K562 (cell line): Measurements from ENCODE around the gene LARP4B. TPM values are rescaled to one million over a fixed set of nuclear protein-coding genes. Genes with fewer than 3 reads are reported as not detected.

Experiments used
- ATAC-seq: fragments of 200-7000 bp; cut with Tn5 transposase; 3 replicates; pipeline ENCODE4 v1.9.1; 2020; ENCODE audit warnings: moderate library complexity
- BruUV-seq: library from RNA; stranded (reverse); fragments of 400-500 nt; replicated peaks from 2 replicates; lab custom pipeline; 2021; lab: Mats Ljungman, UMichigan
- CTCF ChIA-PET: fragments of 300-600 bp; formaldehyde crosslinking; extraction: SDS; loops from one replicate; lab custom pipeline; 2021; ENCODE audit warnings: low intra/inter-chr PET ratio; lab: Yijun Ruan, JAX
- POLR2A ChIA-PET: fragments of 300-600, 350-650 bp; sonication (Branson Sonifier 250); formaldehyde crosslinking; extraction: SDS; loops from one replicate; lab custom pipeline; 2021; ENCODE audit warnings: antibody characterized with exemption, inconsistent platforms; lab: Yijun Ruan, JAX
- DNase-seq, 4 experiments: peaks; one replicate each; pipeline versions ENCODE4 v3.0.0 to v3.0.0-alpha.2; 2011 to 2018; ENCODE audit warnings: low spot score in 3 of 4, mixed read lengths in 3 of 4; ENCODE audit errors: extremely low read depth in 1 of 4
- FAIRE-seq: peaks from 2 replicates; lab custom pipeline; 2011; peaks lifted over from hg19 to GRCh38; lab: Jason Lieb, UNC
- H2AFZ ChIP-seq: 2 replicates; pipeline ENCODE4 v1.6.0; 2011; ENCODE audit warnings: low read depth, low read length, control low read depth, inconsistent platforms
- H3K27ac ChIP-seq: fragments of 200-600 bp; 3 replicates; pipeline ENCODE4 v1.8.0; 2011; ENCODE audit warnings: low read depth, mild to moderate bottlenecking, control low read depth, inconsistent platforms, low read length, moderate library complexity, mixed read lengths; ENCODE audit errors: extremely low read depth
- H3K27me3 ChIP-seq, 2 experiments: fragments of 300-600 bp in 1 of 2; 2 replicates in 1 of 2; 3 replicates in 1 of 2; pipeline versions ENCODE4 v1.6.0 to v1.8.0; 2011; ENCODE audit warnings: inconsistent platforms in 2 of 2, low read length in 2 of 2, mild to moderate bottlenecking in 1 of 2, mixed read lengths in 1 of 2, moderate library complexity in 1 of 2; ENCODE audit not compliant: control insufficient read depth in 2 of 2, insufficient read depth in 2 of 2
- H3K36me3 ChIP-seq: fragments of 300-600 bp; 3 replicates; pipeline ENCODE4 v1.8.0; 2011; ENCODE audit warnings: mild to moderate bottlenecking, low read length, inconsistent platforms; ENCODE audit not compliant: control insufficient read depth, insufficient read depth
- H3K4me1 ChIP-seq, 2 experiments: fragments of 200-600 bp in 1 of 2; replicated peaks in 1 of 2; 2 replicates in 1 of 2; 3 replicates in 1 of 2; pipeline versions ENCODE4 v1.5.1 to v1.8.0; 2011; ENCODE audit warnings: inconsistent platforms in 2 of 2, low read length in 2 of 2, mild to moderate bottlenecking in 1 of 2, mixed read lengths in 1 of 2, moderate library complexity in 1 of 2; ENCODE audit not compliant: control insufficient read depth in 2 of 2, insufficient read depth in 2 of 2
- H3K4me2 ChIP-seq: 2 replicates; pipeline ENCODE4 v1.6.1; 2011; ENCODE audit warnings: low read length, control low read depth, inconsistent platforms, mixed read lengths; ENCODE audit not compliant: insufficient read depth
- H3K4me3 ChIP-seq: fragments of 200-600 bp; sonication (generic), shearing (Covaris generic); 2 replicates; pipeline ENCODE4 v1.5.1; 2016; ENCODE audit warnings: control low read depth, inconsistent platforms
- H3K79me2 ChIP-seq: fragments of 200-600 bp; 3 replicates; pipeline ENCODE4 v1.8.0; 2011; ENCODE audit warnings: low read length, inconsistent platforms; ENCODE audit not compliant: control insufficient read depth, insufficient read depth
- H3K9ac ChIP-seq, 2 experiments: 2 replicates each; pipeline versions ENCODE4 v1.6.0 to v1.6.1; 2011; ENCODE audit warnings: low read depth in 2 of 2, low read length in 2 of 2, control low read depth in 1 of 2, inconsistent platforms in 1 of 2, mild to moderate bottlenecking in 1 of 2, mixed read lengths in 1 of 2; ENCODE audit not compliant: insufficient read depth in 1 of 2
- H3K9me1 ChIP-seq: one replicate; pipeline ENCODE4 v1.6.0; 2011; ENCODE audit warnings: inconsistent platforms, mild to moderate bottlenecking, low read length, moderate library complexity; ENCODE audit not compliant: control insufficient read depth, insufficient read depth
- H3K9me3 ChIP-seq: replicated peaks from 2 replicates; pipeline ENCODE4 v1.5.1; 2011; ENCODE audit warnings: low read depth, low read length, inconsistent platforms; ENCODE audit not compliant: control insufficient read depth, insufficient read depth
- H4K20me1 ChIP-seq: replicated peaks from 2 replicates; pipeline ENCODE4 v1.6.1; 2011; ENCODE audit warnings: low read length, inconsistent platforms, mixed read lengths; ENCODE audit not compliant: control insufficient read depth, insufficient read depth
- BCL6 ChIP-seq: fragments of 250-450 bp; sonication (Bioruptor Pico); IDR thresholded peaks from 2 replicates; pipeline ENCODE4 v1.4.0; 2020
- BRF1 ChIP-seq: IDR thresholded peaks from 3 replicates; pipeline ENCODE4 v1.6.1; 2011; ENCODE audit warnings: borderline replicate concordance, mild to moderate bottlenecking; ENCODE audit not compliant: insufficient read length; ENCODE audit errors: extremely low read depth
- CSDE1 ChIP-seq, 2 experiments: fragments of 450-650 bp; IDR thresholded peaks; 2 replicates each; pipeline ENCODE4 v1.6.1; 2016; ENCODE audit warnings: mild to moderate bottlenecking in 1 of 2
- NFE2L1 ChIP-seq: fragments of 450-650 bp; IDR thresholded peaks from 2 replicates; pipeline ENCODE4 v1.6.1; 2016; ENCODE audit warnings: missing genetic modification characterization, low read depth, mild to moderate bottlenecking, missing compliant biosample characterization, moderate library complexity, borderline replicate concordance
- NFIX ChIP-seq: fragments of 250-450 bp; sonication (Bioruptor Pico); IDR thresholded peaks from 2 replicates; pipeline ENCODE4 v1.4.0; 2020; ENCODE audit warnings: low read depth, mild to moderate bottlenecking, moderate library complexity
- PCBP2 ChIP-seq: fragments of 200-400 bp; formaldehyde crosslinking; IDR thresholded peaks from 2 replicates; pipeline ENCODE4 v1.6.1; 2018; ENCODE audit warnings: low read length, low read depth, mild to moderate bottlenecking, moderate library complexity; ENCODE audit not compliant: poor library complexity, severe bottlenecking
- SUPT5H ChIP-seq: fragments of 450-650 bp; IDR thresholded peaks from 2 replicates; pipeline ENCODE4 v1.6.1; 2016
- THRA ChIP-seq: fragments of 450-650 bp; IDR thresholded peaks from 2 replicates; pipeline ENCODE4 v1.6.1; 2017; ENCODE audit warnings: mild to moderate bottlenecking, moderate library complexity
- ZBTB5 ChIP-seq: fragments of 450-650 bp; IDR thresholded peaks from 2 replicates; pipeline ENCODE4 v1.6.1; 2017; ENCODE audit warnings: antibody characterized with exemption
- ZFP36 ChIP-seq: fragments of 150-350 bp; IDR thresholded peaks from 2 replicates; pipeline ENCODE4 v1.6.1; 2018; ENCODE audit warnings: low read length, low read depth; ENCODE audit not compliant: partially characterized antibody
- WGBS: fragments of 100-300 bp; shearing (Covaris generic); methylation state at CpG from one replicate; pipeline ENCODE4 v1.1.6; 2016; ENCODE audit warnings: low coverage, mixed read lengths; ENCODE audit not compliant: insufficient coverage; ENCODE audit errors: missing lambda C conversion rate; 5-methylcytosine and 5-hydroxymethylcytosine counted together
- in situ Hi-C: fragments of 300-500 bp; cut with MboI; formaldehyde crosslinking; loops from 4 replicates; pipeline ENCODE4 v1.15.0; 2018; ENCODE audit warnings: inconsistent platforms, mixed read lengths
- intact Hi-C: fragments of 100-400 bp; cut with micrococcal nuclease; formaldehyde crosslinking; loops from 2 replicates; pipeline ENCODE4 v1.14.2; 2022
- polyA plus RNA-seq, 8 experiments: library from polyadenylated mRNA; depleted of rRNA in 4 of 8; stranded (reverse) in 5 of 8; unstranded in 3 of 8; fragments of >200 nt; fragmentation: Nextera tagmentation in 2 of 8; fragmentation: Illumina TruSeq in 1 of 8; extraction: Ambion mirVana in 2 of 8; extraction: Trizol in 1 of 8; gene quantifications; 2 replicates each; pipeline versions ENCODE4 v1.2.1 to v1.2.3, GENCODE V29; 2011 to 2014; ENCODE audit warnings: inconsistent platforms in 1 of 8, missing spikeins in 1 of 8
- total RNA-seq, 7 experiments: library from RNA; depleted of rRNA in 6 of 7; stranded (reverse); fragments of >200 nt in 6 of 7; fragmentation: Illumina TruSeq in 2 of 7; extraction: Trizol in 2 of 7; gene quantifications; 2 replicates each; pipeline versions ENCODE4 v1.2.1 to v1.2.3, GENCODE V29; 2011 to 2021; ENCODE audit warnings: low replicate concordance in 1 of 7
- TF ChIP-seq, protein P1 (sequence below): sonication (generic); formaldehyde crosslinking; IDR thresholded peaks from 2 replicates; pipeline ENCODE4 v1.8.1; 2022; ENCODE audit warnings: missing genetic modification reagents
- TF ChIP-seq, protein P2 (sequence below), 2 experiments: fragments of 150-350 bp in 1 of 2; IDR thresholded peaks; 2 replicates each; pipeline ENCODE4 v1.6.1; 2012 to 2016; ENCODE audit warnings: low read depth in 2 of 2, low read length in 2 of 2, mild to moderate bottlenecking in 1 of 2, moderate library complexity in 1 of 2

Gene LARP4B
- total and polyA plus RNA-seq, 9 of the 15 experiments (the other 6 are each of a cell fraction or from before 2014, with no cell fraction given): 11.8 to 130 (median 42.6) TPM

DNA sequence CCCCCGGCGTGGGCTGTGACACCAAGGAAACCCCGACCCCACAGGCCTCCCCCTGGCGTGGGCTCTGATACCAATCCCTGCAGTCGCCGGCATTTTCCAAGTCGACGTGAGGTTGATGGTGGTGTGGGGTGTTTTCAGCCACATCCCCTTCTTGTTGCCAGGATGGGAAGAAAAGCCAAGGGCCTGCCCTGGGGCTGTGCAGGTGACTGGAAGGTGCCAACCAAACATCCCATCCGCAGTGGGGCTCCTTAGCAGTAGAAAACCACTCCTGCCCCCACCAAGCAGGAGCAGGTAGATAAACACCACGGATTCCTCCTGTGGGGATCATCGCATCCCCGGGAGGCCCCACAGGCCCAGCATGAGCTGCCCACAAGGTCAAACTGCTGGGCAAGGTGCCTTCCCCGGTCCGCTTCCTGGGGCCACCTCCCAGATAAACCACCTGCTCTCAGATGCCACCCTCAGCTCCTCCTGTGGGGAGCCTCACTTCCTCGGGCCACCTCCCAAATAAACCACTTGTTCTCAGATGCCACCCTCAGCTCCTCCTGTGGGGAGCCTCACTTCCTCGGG lies 153.5 kb downstream of the LARP4B start (continued):
- TF ChIP-seq ZBTB5 (no peak), BRF1 (no peak), CSDE1 (IDR thresholded peaks at IDR 0.05) (no peak)

- Histone ChIP-seq H3K4me1 (peaks cover 0 to 16% of the 10 kb centered on the region in 2 experiments; a peak in 2 of 5 replicates), H3K27ac (no peak overlapping the region), H3K4me3 (no peak overlapping the region), H4K20me1 (no peaks in the 10 kb centered on the region), H3K36me3 (no peaks in the 10 kb centered on the region), H3K9ac (no peak overlapping the region), H3K79me2 (no peaks in the 10 kb centered on the region), H3K9me1 (no peaks in the 10 kb centered on the region), H3K4me2 (no peak overlapping the region), H3K9me3 (no peaks in the 10 kb centered on the region), H3K27me3 (peaks cover 49 to 90% of the 10 kb centered on the region in 2 experiments), H2AFZ (no peak overlapping the region)
- WGBS: under 1% methylated on average over 11 of the region's 17 CpGs
- intact Hi-C loops (no loop called here), in situ Hi-C loops (loop anchor here (10.0 kb wide), 1 partner anchor 252 kb away; no protein-coding TSS in a partner anchor)
- DNase-seq (no peak), ATAC-seq (no peak), FAIRE-seq (no peak)
- ChIA-PET CTCF (no interaction called here), POLR2A (no interaction called here)
- BruUV-seq: no TSS peak
- TF ChIP-seq PCBP2 (no peak), NFE2L1 (tag) (no peak), THRA (no peak), NFIX (no peak), SUPT5H (no peak), ZFP36 (no peak), BCL6 (CRISPR knock-in tag) (no peak)
- TF ChIP-seq, protein P1, sequence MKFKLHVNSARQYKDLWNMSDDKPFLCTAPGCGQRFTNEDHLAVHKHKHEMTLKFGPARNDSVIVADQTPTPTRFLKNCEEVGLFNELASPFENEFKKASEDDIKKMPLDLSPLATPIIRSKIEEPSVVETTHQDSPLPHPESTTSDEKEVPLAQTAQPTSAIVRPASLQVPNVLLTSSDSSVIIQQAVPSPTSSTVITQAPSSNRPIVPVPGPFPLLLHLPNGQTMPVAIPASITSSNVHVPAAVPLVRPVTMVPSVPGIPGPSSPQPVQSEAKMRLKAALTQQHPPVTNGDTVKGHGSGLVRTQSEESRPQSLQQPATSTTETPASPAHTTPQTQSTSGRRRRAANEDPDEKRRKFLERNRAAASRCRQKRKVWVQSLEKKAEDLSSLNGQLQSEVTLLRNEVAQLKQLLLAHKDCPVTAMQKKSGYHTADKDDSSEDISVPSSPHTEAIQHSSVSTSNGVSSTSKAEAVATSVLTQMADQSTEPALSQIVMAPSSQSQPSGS (CRISPR knock-in tag): no peak
- TF ChIP-seq, protein P2, sequence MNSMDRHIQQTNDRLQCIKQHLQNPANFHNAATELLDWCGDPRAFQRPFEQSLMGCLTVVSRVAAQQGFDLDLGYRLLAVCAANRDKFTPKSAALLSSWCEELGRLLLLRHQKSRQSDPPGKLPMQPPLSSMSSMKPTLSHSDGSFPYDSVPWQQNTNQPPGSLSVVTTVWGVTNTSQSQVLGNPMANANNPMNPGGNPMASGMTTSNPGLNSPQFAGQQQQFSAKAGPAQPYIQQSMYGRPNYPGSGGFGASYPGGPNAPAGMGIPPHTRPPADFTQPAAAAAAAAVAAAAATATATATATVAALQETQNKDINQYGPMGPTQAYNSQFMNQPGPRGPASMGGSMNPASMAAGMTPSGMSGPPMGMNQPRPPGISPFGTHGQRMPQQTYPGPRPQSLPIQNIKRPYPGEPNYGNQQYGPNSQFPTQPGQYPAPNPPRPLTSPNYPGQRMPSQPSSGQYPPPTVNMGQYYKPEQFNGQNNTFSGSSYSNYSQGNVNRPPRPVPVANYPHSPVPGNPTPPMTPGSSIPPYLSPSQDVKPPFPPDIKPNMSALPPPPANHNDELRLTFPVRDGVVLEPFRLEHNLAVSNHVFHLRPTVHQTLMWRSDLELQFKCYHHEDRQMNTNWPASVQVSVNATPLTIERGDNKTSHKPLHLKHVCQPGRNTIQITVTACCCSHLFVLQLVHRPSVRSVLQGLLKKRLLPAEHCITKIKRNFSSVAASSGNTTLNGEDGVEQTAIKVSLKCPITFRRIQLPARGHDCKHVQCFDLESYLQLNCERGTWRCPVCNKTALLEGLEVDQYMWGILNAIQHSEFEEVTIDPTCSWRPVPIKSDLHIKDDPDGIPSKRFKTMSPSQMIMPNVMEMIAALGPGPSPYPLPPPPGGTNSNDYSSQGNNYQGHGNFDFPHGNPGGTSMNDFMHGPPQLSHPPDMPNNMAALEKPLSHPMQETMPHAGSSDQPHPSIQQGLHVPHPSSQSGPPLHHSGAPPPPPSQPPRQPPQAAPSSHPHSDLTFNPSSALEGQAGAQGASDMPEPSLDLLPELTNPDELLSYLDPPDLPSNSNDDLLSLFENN (IDR thresholded peaks at IDR 0.05; ENCODE audit: low read depth in 2 of 2, low read length in 2 of 2): no peak
These were observed 154.7 kb downstream of the LARP4B start for GRCh38 chr10:776772-777171.
